WTC11 (cell line): ENCODE data around the gene SEC24C. TPM values are rescaled to one million over a fixed set of nuclear protein-coding genes. Genes with fewer than 3 reads are reported as not detected.

Experiments
- ATAC-seq: fragments of 200-7000 bp; cut with Tn5 transposase; 2 replicates; pipeline ENCODE4 v1.10.0; 2021; ENCODE audit warnings: mild to moderate bottlenecking, moderate library complexity
- CTCF ChIA-PET: fragments of 300-600 bp; sonication (Branson Sonifier 250); formaldehyde crosslinking; loops from one replicate; lab custom pipeline; 2021; ENCODE audit warnings: antibody characterized with exemption; lab: Charles Lee
- POLR2A ChIA-PET: fragments of 350-600 bp; sonication (Branson Sonifier 250); formaldehyde crosslinking; loops from one replicate; lab custom pipeline; 2021; ENCODE audit warnings: antibody characterized with exemption; lab: Charles Lee
- DNase-seq: peaks from one replicate; pipeline ENCODE4 v3.0.0; 2021; ENCODE audit warnings: low spot score
- H3K27ac Mint-ChIP-seq: 2 replicates; pipeline ENCODE4 v1.8.0; 2021; ENCODE audit warnings: mixed read lengths
- H3K27me3 Mint-ChIP-seq: 2 replicates; pipeline ENCODE4 v1.8.0; 2021; ENCODE audit warnings: low read depth, mild to moderate bottlenecking, moderate library complexity, mixed read lengths
- H3K36me3 Mint-ChIP-seq: 2 replicates; pipeline ENCODE4 v1.8.0; 2021; ENCODE audit warnings: mixed read lengths
- H3K4me1 Mint-ChIP-seq: 2 replicates; pipeline ENCODE4 v1.8.0; 2022; ENCODE audit warnings: mixed read lengths
- H3K4me3 Mint-ChIP-seq: 2 replicates; pipeline ENCODE4 v1.8.0; 2021; ENCODE audit warnings: mild to moderate bottlenecking, moderate library complexity, mixed read lengths
- H3K9me3 Mint-ChIP-seq: 2 replicates; pipeline ENCODE4 v1.8.0; 2021; ENCODE audit warnings: mixed read lengths
- CBFB ChIP-seq: sonication (generic); formaldehyde crosslinking; IDR thresholded peaks from 2 replicates; pipeline ENCODE4 v1.8.1; 2022; ENCODE audit warnings: mild to moderate bottlenecking, low read depth, missing genetic modification reagents
- CREM ChIP-seq: sonication (generic); formaldehyde crosslinking; IDR thresholded peaks from 2 replicates; pipeline ENCODE4 v1.8.1; 2022; ENCODE audit warnings: mild to moderate bottlenecking, missing genetic modification reagents, moderate library complexity
- GABPB1 ChIP-seq: sonication (generic); formaldehyde crosslinking; IDR thresholded peaks from 2 replicates; pipeline ENCODE4 v1.8.1; 2023; ENCODE audit warnings: mild to moderate bottlenecking, missing genetic modification reagents
- GTF2I ChIP-seq: fragments of 250-450 bp; sonication (Bioruptor Pico); conservative IDR thresholded peaks from 2 replicates; pipeline ENCODE4 v1.4.0; 2021; ENCODE audit warnings: mild to moderate bottlenecking
- KAT7 ChIP-seq: sonication (generic); formaldehyde crosslinking; IDR thresholded peaks from 2 replicates; pipeline ENCODE4 v1.8.1; 2023; ENCODE audit warnings: missing genetic modification reagents, mild to moderate bottlenecking, borderline replicate concordance
- SMAD3 ChIP-seq: sonication (generic); formaldehyde crosslinking; IDR thresholded peaks from 2 replicates; pipeline ENCODE4 v1.8.0; 2022; ENCODE audit warnings: missing genetic modification reagents, mild to moderate bottlenecking, borderline replicate concordance
- SP1 ChIP-seq: sonication (generic); formaldehyde crosslinking; conservative IDR thresholded peaks from 2 replicates; pipeline ENCODE4 v1.8.1; 2022; ENCODE audit warnings: missing genetic modification reagents
- ZNF317 ChIP-seq: sonication (generic); formaldehyde crosslinking; IDR thresholded peaks from 2 replicates; pipeline ENCODE4 v1.8.1; 2023; ENCODE audit warnings: low read depth, mild to moderate bottlenecking, moderate library complexity, missing genetic modification reagents, borderline replicate concordance
- ZNF671 ChIP-seq: fragments of 250-450 bp; sonication (Bioruptor Pico); IDR thresholded peaks from 2 replicates; pipeline ENCODE4 v1.8.0; 2021; ENCODE audit warnings: mild to moderate bottlenecking
- total RNA-seq: library from RNA; stranded (reverse); gene quantifications from 3 replicates; pipeline ENCODE4 v1.2.3, GENCODE V29; 2021
- TF ChIP-seq, protein P1 (sequence below): sonication (generic); formaldehyde crosslinking; IDR thresholded peaks from 2 replicates; pipeline ENCODE4 v1.8.1; 2022; ENCODE audit warnings: low read depth, missing genetic modification reagents, borderline replicate concordance
- TF ChIP-seq, protein P2 (sequence below): sonication (generic); formaldehyde crosslinking; IDR thresholded peaks from 2 replicates; pipeline ENCODE4 v1.8.0; 2022; ENCODE audit warnings: mild to moderate bottlenecking, missing genetic modification reagents
- TF ChIP-seq, protein P3 (sequence below): fragments of 250-450 bp; sonication (Bioruptor Pico); IDR thresholded peaks from 2 replicates; pipeline ENCODE4 v1.8.0; 2021; ENCODE audit warnings: mild to moderate bottlenecking
- TF ChIP-seq, protein P4 (sequence below): sonication (generic); formaldehyde crosslinking; IDR thresholded peaks from 2 replicates; pipeline ENCODE4 v1.8.1; 2023; ENCODE audit warnings: mild to moderate bottlenecking, missing genetic modification reagents
- TF ChIP-seq, protein P5 (sequence below): fragments of 250-450 bp; sonication (Bioruptor Pico); IDR thresholded peaks from 2 replicates; pipeline ENCODE4 v1.9.0; 2021; ENCODE audit warnings: moderate library complexity, mild to moderate bottlenecking, inconsistent platforms, borderline replicate concordance
- TF ChIP-seq, protein P6 (sequence below): sonication (generic); formaldehyde crosslinking; IDR thresholded peaks from 2 replicates; pipeline ENCODE4 v1.8.1; 2022; ENCODE audit warnings: mild to moderate bottlenecking, moderate library complexity, missing genetic modification reagents
- TF ChIP-seq, protein P7 (sequence below): sonication (generic); formaldehyde crosslinking; IDR thresholded peaks from 2 replicates; pipeline ENCODE4 v1.8.0; 2023; ENCODE audit warnings: missing genetic modification reagents, mild to moderate bottlenecking, borderline replicate concordance
- TF ChIP-seq, protein P8 (sequence below): sonication (generic); formaldehyde crosslinking; IDR thresholded peaks from 2 replicates; pipeline ENCODE4 v1.8.0; 2023; ENCODE audit warnings: missing genetic modification reagents

The SEC24C gene
- total RNA-seq, 1 experiment from 2014 or later = 74.2 TPM

DNA sequence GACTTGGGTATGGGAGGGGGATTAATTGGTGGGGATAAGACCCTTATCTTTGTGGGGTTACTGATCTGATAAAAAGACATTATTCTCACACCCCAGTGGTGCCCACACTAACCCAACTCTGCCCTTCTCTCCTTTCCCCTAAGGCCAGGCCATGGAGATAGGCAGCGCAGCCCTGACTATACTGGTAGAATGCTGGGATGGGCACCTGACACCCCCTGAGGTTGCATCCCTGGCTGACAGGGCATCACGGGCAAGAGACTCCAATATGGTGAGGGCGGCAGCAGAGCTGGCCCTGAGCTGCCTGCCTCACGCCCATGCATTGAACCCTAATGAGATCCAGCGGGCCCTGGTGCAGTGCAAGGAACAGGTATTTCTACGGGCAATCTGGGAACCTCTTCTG is 53.9 kb downstream of the SEC24C start:
- Mint-ChIP-seq H3K9me3 (no peaks in the 10 kb centered on the region), H3K27ac (no peak overlapping the region), H3K4me3 (no peak overlapping the region), H3K27me3 (no peaks in the 10 kb centered on the region), H3K4me1 (no peaks in the 10 kb centered on the region), H3K36me3 (peaks cover 42% of the 10 kb centered on the region)
- no peak for ATAC-seq
- DNase-seq = no peak
- POLR2A ChIA-PET = no interaction called here
- CTCF ChIA-PET = no interaction called here
- TF ChIP-seq, protein P1, sequence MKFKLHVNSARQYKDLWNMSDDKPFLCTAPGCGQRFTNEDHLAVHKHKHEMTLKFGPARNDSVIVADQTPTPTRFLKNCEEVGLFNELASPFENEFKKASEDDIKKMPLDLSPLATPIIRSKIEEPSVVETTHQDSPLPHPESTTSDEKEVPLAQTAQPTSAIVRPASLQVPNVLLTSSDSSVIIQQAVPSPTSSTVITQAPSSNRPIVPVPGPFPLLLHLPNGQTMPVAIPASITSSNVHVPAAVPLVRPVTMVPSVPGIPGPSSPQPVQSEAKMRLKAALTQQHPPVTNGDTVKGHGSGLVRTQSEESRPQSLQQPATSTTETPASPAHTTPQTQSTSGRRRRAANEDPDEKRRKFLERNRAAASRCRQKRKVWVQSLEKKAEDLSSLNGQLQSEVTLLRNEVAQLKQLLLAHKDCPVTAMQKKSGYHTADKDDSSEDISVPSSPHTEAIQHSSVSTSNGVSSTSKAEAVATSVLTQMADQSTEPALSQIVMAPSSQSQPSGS = no peak
- TF ChIP-seq CREM (CRISPR knock-in tag) = no peak
- no peak for TF ChIP-seq ZNF317 (CRISPR knock-in tag)
- TF ChIP-seq, protein P2, sequence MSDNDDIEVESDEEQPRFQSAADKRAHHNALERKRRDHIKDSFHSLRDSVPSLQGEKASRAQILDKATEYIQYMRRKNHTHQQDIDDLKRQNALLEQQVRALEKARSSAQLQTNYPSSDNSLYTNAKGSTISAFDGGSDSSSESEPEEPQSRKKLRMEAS (CRISPR knock-in tag) = no peak
- no peak for TF ChIP-seq CBFB (CRISPR knock-in tag)
- TF ChIP-seq, protein P3, sequence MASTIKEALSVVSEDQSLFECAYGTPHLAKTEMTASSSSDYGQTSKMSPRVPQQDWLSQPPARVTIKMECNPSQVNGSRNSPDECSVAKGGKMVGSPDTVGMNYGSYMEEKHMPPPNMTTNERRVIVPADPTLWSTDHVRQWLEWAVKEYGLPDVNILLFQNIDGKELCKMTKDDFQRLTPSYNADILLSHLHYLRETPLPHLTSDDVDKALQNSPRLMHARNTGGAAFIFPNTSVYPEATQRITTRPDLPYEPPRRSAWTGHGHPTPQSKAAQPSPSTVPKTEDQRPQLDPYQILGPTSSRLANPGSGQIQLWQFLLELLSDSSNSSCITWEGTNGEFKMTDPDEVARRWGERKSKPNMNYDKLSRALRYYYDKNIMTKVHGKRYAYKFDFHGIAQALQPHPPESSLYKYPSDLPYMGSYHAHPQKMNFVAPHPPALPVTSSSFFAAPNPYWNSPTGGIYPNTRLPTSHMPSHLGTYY = no peak
- TF ChIP-seq GABPB1 = no peak
- TF ChIP-seq KAT7 (CRISPR knock-in tag) = no peak
- TF ChIP-seq SMAD3 = no peak
- no peak for TF ChIP-seq GTF2I (CRISPR knock-in tag)
- TF ChIP-seq ZNF671 (CRISPR knock-in tag) = no peak
- TF ChIP-seq SP1 = no peak
- TF ChIP-seq, protein P4, sequence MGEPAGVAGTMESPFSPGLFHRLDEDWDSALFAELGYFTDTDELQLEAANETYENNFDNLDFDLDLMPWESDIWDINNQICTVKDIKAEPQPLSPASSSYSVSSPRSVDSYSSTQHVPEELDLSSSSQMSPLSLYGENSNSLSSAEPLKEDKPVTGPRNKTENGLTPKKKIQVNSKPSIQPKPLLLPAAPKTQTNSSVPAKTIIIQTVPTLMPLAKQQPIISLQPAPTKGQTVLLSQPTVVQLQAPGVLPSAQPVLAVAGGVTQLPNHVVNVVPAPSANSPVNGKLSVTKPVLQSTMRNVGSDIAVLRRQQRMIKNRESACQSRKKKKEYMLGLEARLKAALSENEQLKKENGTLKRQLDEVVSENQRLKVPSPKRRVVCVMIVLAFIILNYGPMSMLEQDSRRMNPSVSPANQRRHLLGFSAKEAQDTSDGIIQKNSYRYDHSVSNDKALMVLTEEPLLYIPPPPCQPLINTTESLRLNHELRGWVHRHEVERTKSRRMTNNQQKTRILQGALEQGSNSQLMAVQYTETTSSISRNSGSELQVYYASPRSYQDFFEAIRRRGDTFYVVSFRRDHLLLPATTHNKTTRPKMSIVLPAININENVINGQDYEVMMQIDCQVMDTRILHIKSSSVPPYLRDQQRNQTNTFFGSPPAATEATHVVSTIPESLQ (CRISPR knock-in tag) = no peak
- TF ChIP-seq, protein P5, sequence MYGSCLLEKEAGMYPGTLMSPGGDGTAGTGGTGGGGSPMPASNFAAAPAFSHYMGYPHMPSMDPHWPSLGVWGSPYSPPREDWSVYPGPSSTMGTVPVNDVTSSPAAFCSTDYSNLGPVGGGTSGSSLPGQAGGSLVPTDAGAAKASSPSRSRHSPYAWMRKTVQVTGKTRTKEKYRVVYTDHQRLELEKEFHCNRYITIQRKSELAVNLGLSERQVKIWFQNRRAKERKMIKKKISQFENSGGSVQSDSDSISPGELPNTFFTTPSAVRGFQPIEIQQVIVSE (CRISPR knock-in tag) = no peak
- TF ChIP-seq, protein P6, sequence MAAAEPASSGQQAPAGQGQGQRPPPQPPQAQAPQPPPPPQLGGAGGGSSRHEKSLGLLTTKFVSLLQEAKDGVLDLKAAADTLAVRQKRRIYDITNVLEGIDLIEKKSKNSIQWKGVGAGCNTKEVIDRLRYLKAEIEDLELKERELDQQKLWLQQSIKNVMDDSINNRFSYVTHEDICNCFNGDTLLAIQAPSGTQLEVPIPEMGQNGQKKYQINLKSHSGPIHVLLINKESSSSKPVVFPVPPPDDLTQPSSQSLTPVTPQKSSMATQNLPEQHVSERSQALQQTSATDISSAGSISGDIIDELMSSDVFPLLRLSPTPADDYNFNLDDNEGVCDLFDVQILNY = no peak
- TF ChIP-seq, protein P7, sequence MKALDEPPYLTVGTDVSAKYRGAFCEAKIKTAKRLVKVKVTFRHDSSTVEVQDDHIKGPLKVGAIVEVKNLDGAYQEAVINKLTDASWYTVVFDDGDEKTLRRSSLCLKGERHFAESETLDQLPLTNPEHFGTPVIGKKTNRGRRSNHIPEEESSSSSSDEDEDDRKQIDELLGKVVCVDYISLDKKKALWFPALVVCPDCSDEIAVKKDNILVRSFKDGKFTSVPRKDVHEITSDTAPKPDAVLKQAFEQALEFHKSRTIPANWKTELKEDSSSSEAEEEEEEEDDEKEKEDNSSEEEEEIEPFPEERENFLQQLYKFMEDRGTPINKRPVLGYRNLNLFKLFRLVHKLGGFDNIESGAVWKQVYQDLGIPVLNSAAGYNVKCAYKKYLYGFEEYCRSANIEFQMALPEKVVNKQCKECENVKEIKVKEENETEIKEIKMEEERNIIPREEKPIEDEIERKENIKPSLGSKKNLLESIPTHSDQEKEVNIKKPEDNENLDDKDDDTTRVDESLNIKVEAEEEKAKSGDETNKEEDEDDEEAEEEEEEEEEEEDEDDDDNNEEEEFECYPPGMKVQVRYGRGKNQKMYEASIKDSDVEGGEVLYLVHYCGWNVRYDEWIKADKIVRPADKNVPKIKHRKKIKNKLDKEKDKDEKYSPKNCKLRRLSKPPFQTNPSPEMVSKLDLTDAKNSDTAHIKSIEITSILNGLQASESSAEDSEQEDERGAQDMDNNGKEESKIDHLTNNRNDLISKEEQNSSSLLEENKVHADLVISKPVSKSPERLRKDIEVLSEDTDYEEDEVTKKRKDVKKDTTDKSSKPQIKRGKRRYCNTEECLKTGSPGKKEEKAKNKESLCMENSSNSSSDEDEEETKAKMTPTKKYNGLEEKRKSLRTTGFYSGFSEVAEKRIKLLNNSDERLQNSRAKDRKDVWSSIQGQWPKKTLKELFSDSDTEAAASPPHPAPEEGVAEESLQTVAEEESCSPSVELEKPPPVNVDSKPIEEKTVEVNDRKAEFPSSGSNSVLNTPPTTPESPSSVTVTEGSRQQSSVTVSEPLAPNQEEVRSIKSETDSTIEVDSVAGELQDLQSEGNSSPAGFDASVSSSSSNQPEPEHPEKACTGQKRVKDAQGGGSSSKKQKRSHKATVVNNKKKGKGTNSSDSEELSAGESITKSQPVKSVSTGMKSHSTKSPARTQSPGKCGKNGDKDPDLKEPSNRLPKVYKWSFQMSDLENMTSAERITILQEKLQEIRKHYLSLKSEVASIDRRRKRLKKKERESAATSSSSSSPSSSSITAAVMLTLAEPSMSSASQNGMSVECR = no peak
- TF ChIP-seq, protein P8, sequence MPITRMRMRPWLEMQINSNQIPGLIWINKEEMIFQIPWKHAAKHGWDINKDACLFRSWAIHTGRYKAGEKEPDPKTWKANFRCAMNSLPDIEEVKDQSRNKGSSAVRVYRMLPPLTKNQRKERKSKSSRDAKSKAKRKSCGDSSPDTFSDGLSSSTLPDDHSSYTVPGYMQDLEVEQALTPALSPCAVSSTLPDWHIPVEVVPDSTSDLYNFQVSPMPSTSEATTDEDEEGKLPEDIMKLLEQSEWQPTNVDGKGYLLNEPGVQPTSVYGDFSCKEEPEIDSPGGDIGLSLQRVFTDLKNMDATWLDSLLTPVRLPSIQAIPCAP = no peak
